NT2/D1 (cell line): Measurements from ENCODE around the gene AQR.

ENCODE experiments used
- DNase-seq: peaks from one replicate; pipeline ENCODE4 v3.0.0-alpha.2; 2011; ENCODE audit warnings: low read depth, low spot score
- H3K27me3 ChIP-seq: 2 replicates; pipeline ENCODE4 v1.6.0; 2011; ENCODE audit warnings: mild to moderate bottlenecking; ENCODE audit not compliant: insufficient read length, insufficient read depth
- H3K36me3 ChIP-seq: 2 replicates; pipeline ENCODE4 v1.6.1; 2011; ENCODE audit warnings: mild to moderate bottlenecking, low read length, mixed read lengths; ENCODE audit not compliant: insufficient read depth, insufficient read length
- H3K4me1 ChIP-seq: 2 replicates; pipeline ENCODE4 v1.5.1; 2011; ENCODE audit not compliant: insufficient read depth, insufficient read length
- H3K4me3 ChIP-seq: 2 replicates; pipeline ENCODE4 v1.5.1; 2011; ENCODE audit warnings: low read depth; ENCODE audit not compliant: insufficient read length
- H3K9ac ChIP-seq: 2 replicates; pipeline ENCODE4 v1.6.0; 2011; ENCODE audit warnings: low read depth; ENCODE audit not compliant: insufficient read length
- H3K9me3 ChIP-seq: 2 replicates; pipeline ENCODE4 v1.5.1; 2011; ENCODE audit warnings: mild to moderate bottlenecking, low read length; ENCODE audit not compliant: insufficient read depth
- SUZ12 ChIP-seq: IDR thresholded peaks from 2 replicates; pipeline ENCODE4 v1.6.1; 2011; ENCODE audit not compliant: insufficient read length, insufficient read depth; ENCODE audit errors: extremely low read depth
- YY1 ChIP-seq: IDR thresholded peaks from 2 replicates; pipeline ENCODE4 v1.6.1; 2011; ENCODE audit not compliant: insufficient read length, insufficient read depth
- ZNF274 ChIP-seq: IDR thresholded peaks from 2 replicates; pipeline ENCODE4 v1.6.1; 2011; ENCODE audit warnings: mild to moderate bottlenecking, low read depth, low read length

AQR gene

GRCh38 chr15:34804113-34804512, 165.4 kb downstream of the AQR start:
- Histone ChIP-seq H3K27me3 (no peaks in the 10 kb centered on the region), H3K9me3 (no peaks in the 10 kb centered on the region), H3K9ac (no peak overlapping the region), H3K4me3 (no peak overlapping the region), H3K36me3 (no peaks in the 10 kb centered on the region), H3K4me1 (no peaks in the 10 kb centered on the region)
- TF ChIP-seq ZNF274, result no peak
- TF ChIP-seq YY1, result no peak
- no peak for TF ChIP-seq SUZ12
- DNase-seq, result no peak

DNA sequence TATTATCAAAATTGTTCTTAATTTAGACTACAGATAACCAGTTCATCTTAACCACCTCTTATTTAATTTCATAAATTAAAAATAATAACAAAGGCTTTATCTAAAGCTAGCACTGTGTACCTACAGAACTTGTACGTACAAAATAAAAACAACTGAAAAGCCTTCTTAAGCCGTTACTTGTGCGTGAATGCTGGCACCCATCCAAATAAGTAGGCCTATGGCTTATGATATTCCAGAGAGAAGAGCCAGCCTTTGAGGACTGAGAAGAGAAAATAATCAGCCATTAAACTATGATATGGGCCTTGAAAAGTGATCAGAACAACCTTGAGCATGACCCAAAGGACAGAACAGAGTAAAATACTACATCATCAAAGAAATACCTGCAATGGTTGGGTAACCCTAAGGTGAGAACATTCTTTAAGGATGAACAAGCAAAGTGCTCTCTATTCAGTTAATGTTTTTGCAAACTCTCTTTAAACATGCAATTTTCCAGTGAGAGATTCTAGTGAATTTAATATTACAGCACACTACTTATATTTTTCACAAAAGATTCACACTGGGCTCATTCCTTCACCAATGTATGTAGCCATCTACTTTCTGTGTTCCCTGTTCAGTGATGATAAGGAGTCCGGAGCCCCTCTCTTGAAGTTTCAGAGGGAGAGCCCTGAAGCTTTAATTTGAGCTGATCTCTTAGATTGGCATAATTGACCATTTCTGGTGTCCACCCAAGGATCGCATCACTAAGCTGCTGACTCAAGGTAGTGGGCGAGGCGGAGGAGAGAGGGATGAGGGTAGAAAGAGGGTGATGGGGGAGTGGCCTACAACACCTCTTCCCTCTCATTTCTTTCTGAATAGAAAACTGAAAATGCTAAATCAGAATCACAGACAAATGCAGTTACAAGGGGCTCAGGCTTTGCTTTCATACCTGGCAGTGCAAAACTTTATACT, 166.5 kb downstream of the AQR start:
- H3K4me3 ChIP-seq, result no peak overlapping the region
- TF ChIP-seq ZNF274 (no peak), YY1 (no peak), SUZ12 (no peak)
- no peak for DNase-seq
- H3K4me1 ChIP-seq, result no peaks in the 10 kb centered on the region
- H3K27me3 ChIP-seq, result no peaks in the 10 kb centered on the region
- H3K9me3 ChIP-seq, result no peaks in the 10 kb centered on the region
- H3K36me3 ChIP-seq, result no peaks in the 10 kb centered on the region
- H3K9ac ChIP-seq, result no peak overlapping the region

GRCh38 chr15:34802371-34802770, 167.2 kb downstream of the AQR start:
- no peak for DNase-seq
- H3K4me1 ChIP-seq, result no peaks in the 10 kb centered on the region

More at GRCh38 chr15:34802371-34802770, 167.2 kb downstream of the AQR start:
- Histone ChIP-seq H3K36me3 (no peaks in the 10 kb centered on the region), H3K9ac (no peak overlapping the region), H3K9me3 (no peaks in the 10 kb centered on the region), H3K27me3 (no peaks in the 10 kb centered on the region), H3K4me3 (no peak overlapping the region)
- no peak for TF ChIP-seq SUZ12
